Mucosa of stomach (tissue), 1 donor: Measurements from ENCODE around the gene MIDN.
A peak's percentile ranks its signal among the peaks of the same experiment; 100 is the strongest.

Experiments used
- H3K27me3 ChIP-seq: one replicate; pipeline ENCODE4 v1.7.0; 2013; ENCODE audit warnings: mild to moderate bottlenecking, low read length; ENCODE audit not compliant: control insufficient read depth, insufficient read depth
- H3K36me3 ChIP-seq: one replicate; pipeline ENCODE4 v1.7.0; 2013; ENCODE audit warnings: low read length; ENCODE audit not compliant: control insufficient read depth, insufficient read depth
- H3K4me1 ChIP-seq: one replicate; pipeline ENCODE4 v1.7.0; 2013; ENCODE audit warnings: mild to moderate bottlenecking, low read length; ENCODE audit not compliant: control insufficient read depth, insufficient read depth
- H3K4me3 ChIP-seq: one replicate; pipeline ENCODE4 v1.7.0; 2013; ENCODE audit warnings: low read length
- H3K9ac ChIP-seq: one replicate; pipeline ENCODE4 v1.7.0; 2013; ENCODE audit warnings: mild to moderate bottlenecking, low read length, moderate library complexity
- H3K9me3 ChIP-seq: one replicate; pipeline ENCODE4 v1.7.0; 2013; ENCODE audit warnings: mild to moderate bottlenecking, low read length, moderate library complexity; ENCODE audit not compliant: control insufficient read depth
- donor health status: Pancreatic carcinoma.

MIDN gene

GRCh38 chr19:1283207-1283916 lies 35.0 kb downstream of the MIDN start:
- no peak overlapping the region for H3K9ac ChIP-seq
- no peaks in the 10 kb centered on the region for H3K9me3 ChIP-seq
- peaks cover 51% of the 10 kb centered on the region for H3K4me1 ChIP-seq
- no peak overlapping the region for H3K4me3 ChIP-seq
- peaks cover 4% of the 10 kb centered on the region for H3K36me3 ChIP-seq
- H3K27me3 ChIP-seq: peaks cover 34% of the 10 kb centered on the region

GRCh38 chr19:1283917-1284292 lies 35.5 kb downstream of the MIDN start:
- peaks cover 40% of the 10 kb centered on the region for H3K27me3 ChIP-seq
- H3K9ac ChIP-seq: no peak overlapping the region
- no peaks in the 10 kb centered on the region for H3K9me3 ChIP-seq
- H3K4me1 ChIP-seq: peaks cover 51% of the 10 kb centered on the region
- peak overlapping the region; percentile 25 for H3K4me3 ChIP-seq
- peaks cover 2% of the 10 kb centered on the region for H3K36me3 ChIP-seq

DNA sequence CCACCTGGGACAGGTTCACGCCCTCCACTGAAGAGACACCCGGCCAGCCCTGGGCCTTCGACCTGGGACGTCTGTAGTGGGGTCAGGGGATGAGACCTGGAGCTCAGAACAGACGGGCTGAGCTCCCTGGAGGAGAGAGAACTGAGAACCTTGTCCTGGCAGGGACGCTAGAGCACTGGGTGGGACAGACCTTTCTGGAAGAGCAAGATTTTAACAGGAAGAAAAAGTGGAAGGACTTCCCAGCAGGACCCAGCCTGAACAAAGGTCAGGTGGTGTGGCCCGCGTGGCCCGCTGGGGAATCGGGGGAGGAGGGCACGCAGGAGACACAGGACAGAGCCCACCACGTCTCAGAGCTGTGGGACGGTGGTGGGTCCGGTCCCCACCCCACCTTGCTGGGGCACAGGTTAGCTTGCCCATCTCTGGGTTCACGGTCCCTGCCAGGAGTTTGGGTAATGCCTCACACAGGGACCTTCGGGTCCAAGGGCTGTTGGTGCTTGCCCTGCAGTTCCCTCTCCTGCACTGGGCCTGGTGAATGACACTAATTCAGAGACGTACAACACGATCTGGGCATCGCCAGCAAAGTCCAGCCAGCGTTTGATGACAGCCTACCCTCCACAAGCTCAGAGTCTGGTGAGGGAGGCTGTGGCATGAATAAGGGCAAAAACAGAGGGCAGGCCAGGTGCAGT lies 36.1 kb downstream of the MIDN start:
- H3K4me3 ChIP-seq: peak overlapping the region; percentile 25
- H3K9ac ChIP-seq: no peak overlapping the region
- H3K27me3 ChIP-seq: peaks cover 45% of the 10 kb centered on the region
- H3K9me3 ChIP-seq: no peaks in the 10 kb centered on the region
- H3K4me1 ChIP-seq: peaks cover 50% of the 10 kb centered on the region
- H3K36me3 ChIP-seq: no peaks in the 10 kb centered on the region

GRCh38 chr19:1284979-1285736 lies 36.8 kb downstream of the MIDN start:
- H3K4me1 ChIP-seq: peaks cover 42% of the 10 kb centered on the region
- no peaks in the 10 kb centered on the region for H3K9me3 ChIP-seq
- H3K4me3 ChIP-seq: no peak overlapping the region
- no peaks in the 10 kb centered on the region for H3K36me3 ChIP-seq
- peaks cover 48% of the 10 kb centered on the region for H3K27me3 ChIP-seq
- H3K9ac ChIP-seq: no peak overlapping the region

DNA sequence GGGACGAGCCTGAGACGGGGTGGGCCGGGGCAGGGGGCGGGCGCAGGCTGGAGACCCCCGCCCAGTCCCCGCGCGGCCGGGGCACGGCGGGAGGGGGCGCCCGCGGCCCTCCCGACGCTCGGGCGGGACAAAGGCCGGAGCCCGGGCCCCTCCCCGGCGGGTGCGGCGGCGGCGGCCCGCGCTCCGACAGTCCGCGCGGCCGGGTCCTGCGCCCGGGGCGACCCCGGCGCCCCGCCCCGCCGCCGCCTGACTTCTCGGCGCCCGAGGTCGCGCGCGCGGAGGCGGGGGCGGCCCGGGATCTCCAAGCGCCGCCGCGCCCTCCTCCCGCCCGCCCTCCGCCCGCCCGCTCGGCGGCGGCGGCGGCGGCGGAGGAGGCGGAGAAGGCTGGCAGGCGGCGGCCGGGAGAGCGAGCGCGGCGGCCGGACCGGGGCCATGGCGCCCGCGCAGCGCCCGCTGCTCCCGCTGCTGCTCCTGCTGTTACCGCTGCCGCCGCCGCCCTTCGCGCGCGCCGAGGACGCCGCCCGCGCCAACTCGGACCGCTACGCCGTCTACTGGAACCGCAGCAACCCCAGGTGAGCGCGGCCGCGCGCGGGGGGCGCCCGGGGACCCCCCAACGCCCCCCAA lies 37.5 kb downstream of the MIDN start, which contains the start of gene EFNA2:
Gene EFNA2, plus strand, starts transcription at position 137 of the 624 bp plus-strand sequence. Its CDS starts 296 bp downstream, at position 433.
- Histone ChIP-seq H3K27me3 (peaks cover 54% of the 10 kb centered on the region), H3K36me3 (no peaks in the 10 kb centered on the region)

GRCh38 chr19:1286487-1287353 lies 38.3 kb downstream of the MIDN start:
- Histone ChIP-seq H3K27me3 (peaks cover 63% of the 10 kb centered on the region), H3K4me3 (no peak overlapping the region), H3K36me3 (no peaks in the 10 kb centered on the region), H3K9me3 (no peaks in the 10 kb centered on the region), H3K9ac (no peak overlapping the region), H3K4me1 (peaks cover 52% of the 10 kb centered on the region)

More for the DNA sequence above, 37.5 kb downstream of the MIDN start, which contains the start of gene EFNA2:
- H3K9ac ChIP-seq: no peak within 1 kb of the TSS
- H3K9me3 ChIP-seq: no peaks in the 10 kb centered on the region
- peaks cover 43% of the 10 kb centered on the region for H3K4me1 ChIP-seq
- H3K4me3 ChIP-seq: no peak within 1 kb of the TSS

GRCh38 chr19:1287354-1288225 lies 39.2 kb downstream of the MIDN start:
- Histone ChIP-seq H3K9me3 (no peaks in the 10 kb centered on the region), H3K9ac (no peak overlapping the region), H3K27me3 (peaks cover 70% of the 10 kb centered on the region), H3K4me3 (no peak overlapping the region), H3K4me1 (peaks cover 57% of the 10 kb centered on the region), H3K36me3 (no peaks in the 10 kb centered on the region)

GRCh38 chr19:1288226-1288612 lies 39.8 kb downstream of the MIDN start:
- Histone ChIP-seq H3K9me3 (no peaks in the 10 kb centered on the region), H3K4me1 (peaks cover 52% of the 10 kb centered on the region), H3K4me3 (no peak overlapping the region), H3K27me3 (peaks cover 70% of the 10 kb centered on the region), H3K9ac (no peak overlapping the region), H3K36me3 (no peaks in the 10 kb centered on the region)

GRCh38 chr19:1288833-1289685 lies 40.7 kb downstream of the MIDN start:
- H3K36me3 ChIP-seq: no peaks in the 10 kb centered on the region
- no peaks in the 10 kb centered on the region for H3K9me3 ChIP-seq
- no peak overlapping the region for H3K9ac ChIP-seq
- H3K4me3 ChIP-seq: no peak overlapping the region
- peaks cover 78% of the 10 kb centered on the region for H3K27me3 ChIP-seq
- peaks cover 43% of the 10 kb centered on the region for H3K4me1 ChIP-seq

GRCh38 chr19:1289686-1290025 lies 41.3 kb downstream of the MIDN start:
- H3K4me1 ChIP-seq: peaks cover 37% of the 10 kb centered on the region
- no peaks in the 10 kb centered on the region for H3K36me3 ChIP-seq
- peaks cover 78% of the 10 kb centered on the region for H3K27me3 ChIP-seq
- H3K9ac ChIP-seq: no peak overlapping the region
- no peak overlapping the region for H3K4me3 ChIP-seq
- no peaks in the 10 kb centered on the region for H3K9me3 ChIP-seq
